Kidney glomerular epithelial cell (primary cell): ENCODE data around the gene CABP4.

ENCODE experiments used
- DNase-seq: peaks from one replicate; lab custom pipeline; 2025; lab: John Stamatoyannopoulos, UW

CABP4 gene

GRCh38 chr11:67496113-67496512 lies 41.0 kb downstream of the CABP4 start:
- no peak for DNase-seq

GRCh38 chr11:67497656-67498291 lies 42.6 kb downstream of the CABP4 start:
- DNase-seq: no peak

- DNase-seq: no peak
These were observed 43.4 kb downstream of the CABP4 start for GRCh38 chr11:67498544-67498972.

GRCh38 chr11:67499808-67500483 lies 44.8 kb downstream of the CABP4 start:
- no peak for DNase-seq

GRCh38 chr11:67500484-67500821 lies 45.3 kb downstream of the CABP4 start:
- no peak for DNase-seq

- no peak for DNase-seq
These were observed 45.9 kb downstream of the CABP4 start for GRCh38 chr11:67500831-67501715.

GRCh38 chr11:67501854-67502253 lies 46.7 kb downstream of the CABP4 start:
- DNase-seq: no peak

- DNase-seq: no peak
These were observed 47.3 kb downstream of the CABP4 start for GRCh38 chr11:67502328-67502979.

GRCh38 chr11:67503119-67504004 lies 48.2 kb downstream of the CABP4 start:
- DNase-seq: no peak

- no peak for DNase-seq
These were observed 49.1 kb downstream of the CABP4 start for GRCh38 chr11:67504005-67504949.

GRCh38 chr11:67504950-67505581 lies 49.9 kb downstream of the CABP4 start, which contains the start of gene PITPNM1:
TSS of gene PITPNM1 (minus strand) at chr11:67505363. CDS start at chr11:67504180, 1,183 bp downstream.
- peak; percentile 40 for DNase-seq

- peak; percentile 95 for DNase-seq
These were observed 50.6 kb downstream of the CABP4 start for GRCh38 chr11:67505605-67506396.

GRCh38 chr11:67506426-67507051 lies 51.4 kb downstream of the CABP4 start:
- DNase-seq: no peak

GRCh38 chr11:67507242-67507863 lies 52.2 kb downstream of the CABP4 start:
- DNase-seq: no peak

- peak; percentile 97 for DNase-seq
These were observed 52.8 kb downstream of the CABP4 start, which contains the start of gene CDK2AP2 for GRCh38 chr11:67507864-67508485. TSS of gene CDK2AP2 (minus strand) at chr11:67508162. CDS start at chr11:67508082, 80 bp downstream.

- peak; percentile 92 for DNase-seq
These were observed 53.5 kb downstream of the CABP4 start for GRCh38 chr11:67508486-67509121.

GRCh38 chr11:67510023-67510345 lies 54.8 kb downstream of the CABP4 start:
- DNase-seq: no peak
